Loucy (cell line): ENCODE data around the gene CYS1.
A peak's percentile ranks its signal among the peaks of the same experiment; 100 is the strongest.

Experiments used
- H2AFZ ChIP-seq: fragments of 200-600 bp; sonication (generic); 2 replicates; pipeline ENCODE4 v1.6.0; 2016; ENCODE audit warnings: antibody characterized with exemption, mild to moderate bottlenecking, low read length, moderate library complexity
- H3F3A ChIP-seq: fragments of 200-600 bp; 2 replicates; pipeline ENCODE4 v1.6.0; 2016; ENCODE audit warnings: antibody characterized with exemption, low read depth, mild to moderate bottlenecking
- H3K27me3 ChIP-seq: fragments of 200-600 bp; sonication (generic); 2 replicates; pipeline ENCODE4 v1.6.1; 2014; ENCODE audit warnings: low read length, mild to moderate bottlenecking; ENCODE audit not compliant: insufficient read depth, poor library complexity, severe bottlenecking
- H3K36me3 ChIP-seq: fragments of 200-600 bp; sonication (generic); 2 replicates; pipeline ENCODE4 v1.6.1; 2016; ENCODE audit warnings: low read length; ENCODE audit not compliant: insufficient read depth
- H3K4me1 ChIP-seq: fragments of 200-600 bp; sonication (generic); 2 replicates; pipeline ENCODE4 v1.5.1; 2014; ENCODE audit warnings: low read length, mild to moderate bottlenecking; ENCODE audit not compliant: insufficient read depth, poor library complexity, severe bottlenecking
- H3K4me2 ChIP-seq: fragments of 200-600 bp; sonication (generic); 2 replicates; pipeline ENCODE4 v1.6.0; 2014; ENCODE audit warnings: antibody characterized with exemption, low read length, low read depth, mild to moderate bottlenecking; ENCODE audit not compliant: poor library complexity, severe bottlenecking
- H3K4me3 ChIP-seq: fragments of 200-600 bp; sonication (generic); 2 replicates; pipeline ENCODE4 v1.5.1; 2014; ENCODE audit warnings: low read length, mild to moderate bottlenecking, mixed read lengths; ENCODE audit not compliant: poor library complexity, severe bottlenecking
- H3K79me2 ChIP-seq: fragments of 200-600 bp; sonication (generic); 2 replicates; pipeline ENCODE4 v1.6.1; 2014; ENCODE audit warnings: low read length; ENCODE audit not compliant: insufficient read depth
- H3K9ac ChIP-seq: fragments of 200-600 bp; sonication (generic); 2 replicates; pipeline ENCODE4 v1.6.0; 2014; ENCODE audit warnings: mild to moderate bottlenecking, low read depth, low read length, moderate library complexity; ENCODE audit not compliant: poor library complexity, severe bottlenecking
- H3K9me2 ChIP-seq: fragments of 200-600 bp; sonication (generic); replicated peaks from 2 replicates; pipeline ENCODE4 v1.6.1; 2016; ENCODE audit warnings: low read depth, low read length, mixed read lengths
- H3K9me3 ChIP-seq: fragments of 200-600 bp; sonication (generic); 2 replicates; pipeline ENCODE4 v1.6.1; 2014; ENCODE audit warnings: mild to moderate bottlenecking, antibody characterized with exemption, low read length, low read depth; ENCODE audit not compliant: insufficient read depth
- H4K20me1 ChIP-seq: fragments of 200-600 bp; sonication (generic); 2 replicates; pipeline ENCODE4 v1.6.0; 2014; ENCODE audit warnings: antibody characterized with exemption, low read length, mild to moderate bottlenecking; ENCODE audit not compliant: insufficient read depth, poor library complexity, severe bottlenecking
- EZH2phosphoT487 ChIP-seq: fragments of 200-600 bp; IDR thresholded peaks from 2 replicates; pipeline ENCODE4 v1.6.1; 2018; ENCODE audit warnings: antibody characterized with exemption, mild to moderate bottlenecking, moderate library complexity, borderline replicate concordance
- TF ChIP-seq, protein P1 (sequence below): fragments of 200-600 bp; sonication (generic); conservative IDR thresholded peaks from 2 replicates; pipeline ENCODE4 v1.5.1; 2014; ENCODE audit warnings: mild to moderate bottlenecking, antibody characterized with exemption, low read length

Gene CYS1

DNA sequence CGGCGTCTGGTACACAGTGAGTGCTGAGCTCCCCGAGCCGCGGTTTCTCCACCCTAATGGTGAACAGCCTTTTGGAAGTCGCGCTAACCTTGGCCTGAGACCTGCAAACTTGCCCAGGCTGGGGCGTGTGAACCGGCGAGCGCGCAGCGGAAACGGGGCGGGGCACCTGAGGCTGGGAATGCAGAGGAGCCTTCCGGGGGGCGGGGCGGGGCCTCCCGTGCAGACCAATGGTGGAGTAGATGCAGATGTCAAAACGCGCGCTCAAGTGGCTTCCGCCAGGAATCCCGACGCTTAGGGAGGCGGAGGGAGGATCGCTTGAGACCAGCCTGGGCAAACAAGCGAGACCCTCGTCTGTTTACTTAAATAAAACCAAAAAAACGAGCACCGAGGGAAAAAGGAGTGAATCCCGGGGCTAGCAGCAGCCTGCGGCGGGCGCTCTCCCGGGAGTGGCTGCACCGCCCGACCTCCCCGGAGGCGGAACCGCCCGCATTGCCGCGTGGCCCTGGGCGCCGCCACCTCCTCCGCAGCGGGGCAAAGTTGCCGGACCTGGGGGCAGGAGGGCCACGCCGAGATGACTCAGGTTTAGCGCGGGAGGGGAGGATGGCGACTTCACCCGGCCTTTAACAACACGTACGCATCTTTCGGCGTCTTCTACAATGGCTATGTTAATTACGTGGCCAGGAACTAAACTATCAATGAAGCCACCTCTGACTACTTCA is 40.1 kb upstream of the CYS1 start:
- peaks cover 63% of the 10 kb centered on the region for H3K79me2 ChIP-seq
- no peaks in the 10 kb centered on the region for H3K27me3 ChIP-seq
- H4K20me1 ChIP-seq, result peaks cover 25% of the 10 kb centered on the region
- H3K9me3 ChIP-seq, result no peaks in the 10 kb centered on the region
- peaks cover 38% of the 10 kb centered on the region for H3K4me1 ChIP-seq
- peak overlapping the region; percentile 93 for H3K9ac ChIP-seq
- H3K9me2 ChIP-seq, result no peaks in the 10 kb centered on the region
- H3K36me3 ChIP-seq, result peaks cover 7% of the 10 kb centered on the region
- peaks cover 10% of the 10 kb centered on the region for H3F3A ChIP-seq
- TF ChIP-seq EZH2phosphoT487, result no peak
- TF ChIP-seq, protein P1, sequence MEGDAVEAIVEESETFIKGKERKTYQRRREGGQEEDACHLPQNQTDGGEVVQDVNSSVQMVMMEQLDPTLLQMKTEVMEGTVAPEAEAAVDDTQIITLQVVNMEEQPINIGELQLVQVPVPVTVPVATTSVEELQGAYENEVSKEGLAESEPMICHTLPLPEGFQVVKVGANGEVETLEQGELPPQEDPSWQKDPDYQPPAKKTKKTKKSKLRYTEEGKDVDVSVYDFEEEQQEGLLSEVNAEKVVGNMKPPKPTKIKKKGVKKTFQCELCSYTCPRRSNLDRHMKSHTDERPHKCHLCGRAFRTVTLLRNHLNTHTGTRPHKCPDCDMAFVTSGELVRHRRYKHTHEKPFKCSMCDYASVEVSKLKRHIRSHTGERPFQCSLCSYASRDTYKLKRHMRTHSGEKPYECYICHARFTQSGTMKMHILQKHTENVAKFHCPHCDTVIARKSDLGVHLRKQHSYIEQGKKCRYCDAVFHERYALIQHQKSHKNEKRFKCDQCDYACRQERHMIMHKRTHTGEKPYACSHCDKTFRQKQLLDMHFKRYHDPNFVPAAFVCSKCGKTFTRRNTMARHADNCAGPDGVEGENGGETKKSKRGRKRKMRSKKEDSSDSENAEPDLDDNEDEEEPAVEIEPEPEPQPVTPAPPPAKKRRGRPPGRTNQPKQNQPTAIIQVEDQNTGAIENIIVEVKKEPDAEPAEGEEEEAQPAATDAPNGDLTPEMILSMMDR, result no peak
- H2AFZ ChIP-seq, result peak overlapping the region; percentile 80
- H3K4me2 ChIP-seq, result peak overlapping the region; percentile 80
- H3K4me3 ChIP-seq, result peak overlapping the region; percentile 83

DNA sequence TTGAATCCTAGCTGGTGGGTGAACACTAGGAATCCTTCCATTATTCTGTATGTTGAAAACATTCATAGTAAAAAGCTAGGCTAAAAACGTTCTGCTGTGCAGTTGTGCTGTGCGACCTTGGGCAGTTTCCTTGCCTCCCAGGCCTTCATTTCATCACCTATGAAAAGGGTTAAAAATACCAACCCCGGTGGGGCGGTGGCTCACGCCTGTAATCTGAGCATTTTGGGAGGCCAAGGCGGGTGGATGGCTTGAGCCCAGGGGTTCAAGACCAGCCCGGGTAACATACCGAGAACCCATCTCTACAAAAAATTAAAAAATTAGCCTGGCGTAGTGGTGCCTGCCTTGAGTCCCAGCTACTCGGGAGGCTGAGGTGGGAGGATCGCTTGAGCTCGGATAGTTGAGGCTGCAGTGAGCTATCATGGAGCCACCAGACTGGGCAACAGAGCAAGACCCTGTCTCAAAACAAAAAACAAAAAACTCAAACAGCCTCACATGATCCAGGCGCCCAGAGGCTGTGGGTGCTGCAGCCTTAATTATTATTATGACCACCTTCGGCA is 39.5 kb upstream of the CYS1 start:
- Histone ChIP-seq H3K9me2 (no peaks in the 10 kb centered on the region), H3K4me2 (peak overlapping the region; percentile 80), H3K27me3 (no peaks in the 10 kb centered on the region), H2AFZ (peak overlapping the region; percentile 80), H3K4me1 (peaks cover 32% of the 10 kb centered on the region), H3F3A (peaks cover 10% of the 10 kb centered on the region), H4K20me1 (peaks cover 18% of the 10 kb centered on the region), H3K79me2 (peaks cover 57% of the 10 kb centered on the region), H3K9me3 (no peaks in the 10 kb centered on the region), H3K4me3 (peak overlapping the region; percentile 83), H3K9ac (peak overlapping the region; percentile 93), H3K36me3 (peaks cover under 1% of the 10 kb centered on the region)
- TF ChIP-seq EZH2phosphoT487, result no peak
- TF ChIP-seq, protein P1, result no peak

DNA sequence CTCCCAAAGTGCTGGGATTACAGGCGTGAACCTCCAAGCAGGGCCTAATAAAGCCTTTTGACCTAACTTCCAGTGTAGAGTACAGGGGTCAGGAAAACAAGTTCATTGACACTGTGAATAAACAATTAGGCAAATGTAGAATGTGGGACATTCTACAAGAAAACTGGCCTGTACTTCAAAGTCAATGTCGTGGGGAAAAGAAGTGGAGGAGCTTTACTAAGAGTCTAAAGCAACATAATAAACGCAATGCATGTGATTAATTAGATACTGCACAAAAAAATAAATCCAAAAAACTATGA is 38.8 kb upstream of the CYS1 start:
- Histone ChIP-seq H3K9ac (peak overlapping the region; percentile 93), H4K20me1 (peaks cover 13% of the 10 kb centered on the region), H3K9me3 (no peaks in the 10 kb centered on the region), H3K4me3 (no peak overlapping the region), H3K4me1 (peaks cover 31% of the 10 kb centered on the region), H3K9me2 (no peaks in the 10 kb centered on the region), H3K36me3 (no peaks in the 10 kb centered on the region), H2AFZ (no peak overlapping the region), H3K4me2 (peak overlapping the region; percentile 80), H3K27me3 (no peaks in the 10 kb centered on the region), H3F3A (peaks cover 10% of the 10 kb centered on the region), H3K79me2 (peaks cover 50% of the 10 kb centered on the region)
- no peak for TF ChIP-seq EZH2phosphoT487
- TF ChIP-seq, protein P1, result no peak
